ENCODE results near the gene RCC2.

GRCh38 chr1:17440827-17441168 lies 1.3 kb upstream of the RCC2 start:
- no peak for TF ChIP-seq CTCF (conservative IDR thresholded peaks at IDR 0.05; ENCODE audit: low read depth, low read length)
- no peak for TF ChIP-seq POLR2A (IDR thresholded peaks at IDR 0.05; ENCODE audit: low read depth, low read length)
- no peak for TF ChIP-seq RAD21 (IDR thresholded peaks at IDR 0.05; ENCODE audit: low read length)
- no peak for TF ChIP-seq USF2 (IDR thresholded peaks at IDR 0.05; ENCODE audit: low read depth, low read length)
- TF ChIP-seq RFX5 (IDR thresholded peaks at IDR 0.05; ENCODE audit: low read depth, low read length): no peak
- no peak for TF ChIP-seq SMC3 (IDR thresholded peaks at IDR 0.05; ENCODE audit: low read depth, low read length)
- no peak for TF ChIP-seq FOS (IDR thresholded peaks at IDR 0.05; ENCODE audit: low read depth, low read length)
- TF ChIP-seq MXI1 (IDR thresholded peaks at IDR 0.05; ENCODE audit: borderline replicate concordance, low read depth, low read length): no peak
- TF ChIP-seq CEBPB (IDR thresholded peaks at IDR 0.05; ENCODE audit: low read depth, low read length): no peak
- TF ChIP-seq MAZ (IDR thresholded peaks at IDR 0.05; ENCODE audit: borderline replicate concordance, low read depth, low read length): no peak
- TF ChIP-seq BHLHE40 (IDR thresholded peaks at IDR 0.05; ENCODE audit: low read depth, low read length): no peak
- TF ChIP-seq RCOR1 (IDR thresholded peaks at IDR 0.05; ENCODE audit: insufficient replicate concordance, low read length): no peak
- no peak for TF ChIP-seq CHD1 (IDR thresholded peaks at IDR 0.05; ENCODE audit: low read depth, low read length)
- no peak for TF ChIP-seq ELK1 (IDR thresholded peaks at IDR 0.05; ENCODE audit: borderline replicate concordance, low read depth, low read length)
